NB4 (cell line): ENCODE measurements around the gene H6PD.

Experiments
- DNase-seq: peaks from one replicate; pipeline ENCODE4 v3.0.0; 2010; ENCODE audit warnings: low read depth
- H3K4me3 ChIP-seq: one replicate; pipeline ENCODE4 v1.5.1; 2011; ENCODE audit warnings: mild to moderate bottlenecking, low read depth, low read length, moderate library complexity
- CTCF ChIP-seq: IDR thresholded peaks from one replicate; pipeline ENCODE4 v1.5.1; 2012; ENCODE audit warnings: low read depth, low read length
- MYC ChIP-seq: IDR thresholded peaks from 2 replicates; pipeline ENCODE4 v1.6.1; 2011; ENCODE audit warnings: low read depth, low read length
- POLR2A ChIP-seq: IDR thresholded peaks from 2 replicates; pipeline ENCODE4 v1.6.1; 2011; ENCODE audit warnings: mild to moderate bottlenecking; ENCODE audit not compliant: insufficient read length; ENCODE audit errors: extremely low read depth
- TF ChIP-seq, protein P1 (sequence below): IDR thresholded peaks from 2 replicates; pipeline ENCODE4 v1.6.1; 2011; ENCODE audit warnings: low read depth, low read length

The H6PD gene

GRCh38 chr1:9289090-9289534 is 54.5 kb downstream of the H6PD start:
- peak; percentile 74 for DNase-seq
- TF ChIP-seq, protein P1, sequence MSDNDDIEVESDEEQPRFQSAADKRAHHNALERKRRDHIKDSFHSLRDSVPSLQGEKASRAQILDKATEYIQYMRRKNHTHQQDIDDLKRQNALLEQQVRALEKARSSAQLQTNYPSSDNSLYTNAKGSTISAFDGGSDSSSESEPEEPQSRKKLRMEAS: no peak
- peak; percentile 79 for TF ChIP-seq CTCF
- H3K4me3 ChIP-seq: no peak overlapping the region

DNA sequence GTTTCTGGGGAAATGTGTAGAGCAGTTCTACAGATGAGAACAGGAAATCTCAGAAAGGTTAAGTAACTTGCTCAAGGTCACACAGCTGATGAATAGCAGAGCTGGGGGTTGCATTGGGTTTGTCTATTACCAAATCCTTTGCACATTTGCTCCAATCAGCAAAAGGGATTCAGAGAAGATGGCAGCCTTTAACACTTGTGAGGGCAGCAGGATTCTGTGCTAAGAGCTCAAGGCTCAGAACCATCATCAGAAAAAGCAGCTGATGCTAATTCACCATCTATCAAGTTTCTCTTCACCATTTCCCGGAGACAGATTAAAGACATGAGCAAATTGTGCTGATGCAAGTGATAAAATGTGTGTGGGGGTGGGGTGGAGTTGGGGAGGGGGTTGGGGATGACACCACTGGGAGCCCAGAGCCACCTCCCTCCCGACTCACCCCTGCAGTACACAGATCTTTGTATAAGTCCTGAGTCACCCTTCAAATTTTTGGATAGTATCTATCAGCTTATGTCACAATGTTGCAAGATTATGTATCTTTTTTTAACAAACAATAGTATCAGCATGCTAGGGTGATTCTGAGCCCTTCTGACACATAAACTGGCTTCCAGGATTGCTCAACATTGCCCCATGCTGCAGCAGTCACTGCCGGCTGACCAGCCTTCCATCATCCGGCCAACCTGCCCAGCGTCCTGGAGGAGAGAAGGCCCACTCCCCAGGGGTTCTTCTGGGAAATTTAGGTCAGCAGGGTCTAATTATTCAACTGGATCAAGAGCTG is 55.3 kb downstream of the H6PD start:
- H3K4me3 ChIP-seq: no peak overlapping the region
- peak; percentile 73 for DNase-seq
- TF ChIP-seq, protein P1: 0 out of 2 replicates have a peak, but pooled peaks have one; percentile 35
- TF ChIP-seq CTCF: no peak
- no peak for TF ChIP-seq POLR2A
- TF ChIP-seq MYC: no peak; the same call in 1 of the 2 replicates

- TF ChIP-seq, protein P1: no peak
- TF ChIP-seq MYC (no peak), CTCF (no peak), POLR2A (no peak)
- no peak overlapping the region for H3K4me3 ChIP-seq
- no peak for DNase-seq
Observed at GRCh38 chr1:9291914-9292360, 57.4 kb downstream of the H6PD start.

DNA sequence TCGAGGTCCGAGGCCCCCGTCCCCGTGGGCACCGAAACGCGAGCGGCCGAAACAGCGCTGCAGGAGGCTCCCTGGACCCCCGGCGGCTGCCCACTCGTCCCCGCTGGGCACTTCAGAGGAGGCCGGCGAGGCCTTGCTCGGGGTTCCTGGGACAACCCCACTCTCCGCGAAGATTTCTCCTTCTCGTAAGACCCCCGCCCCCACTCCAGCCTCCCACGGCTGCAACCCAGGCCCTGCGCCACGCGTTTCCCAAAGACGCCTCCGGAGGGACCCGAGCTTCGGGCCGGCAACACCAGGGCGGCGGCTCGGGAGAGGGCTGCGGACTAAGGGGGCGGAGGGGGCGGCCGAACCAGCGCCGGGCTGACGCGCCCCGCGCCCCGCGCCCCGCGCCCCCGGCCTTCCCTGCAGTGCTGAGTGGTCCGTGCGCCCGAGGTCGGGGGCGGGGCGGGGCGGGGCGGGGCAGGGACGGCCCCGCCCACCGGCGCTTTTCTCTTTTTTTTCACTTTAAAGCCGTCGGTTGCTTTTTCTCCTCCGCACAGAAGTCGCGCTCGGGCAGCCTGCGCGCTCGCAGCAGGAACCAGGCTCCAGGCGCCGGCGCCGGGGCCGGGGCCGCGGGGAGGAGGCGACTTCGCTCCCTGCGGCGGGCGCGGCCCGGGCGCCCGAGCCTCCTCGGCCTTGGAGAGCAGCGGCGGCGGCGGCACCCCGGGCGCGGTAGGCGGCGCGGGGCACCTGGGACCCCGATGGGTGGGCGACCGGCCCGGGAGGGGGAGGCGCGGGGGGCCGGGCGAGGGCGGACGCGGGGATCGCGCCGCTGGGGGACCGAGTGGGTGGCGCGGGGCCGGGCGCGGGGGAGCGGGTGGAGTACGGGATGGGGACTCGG is 58.0 kb downstream of the H6PD start, which contains the start of gene SPSB1:
TSS of gene SPSB1 (plus strand) at position 534 of the 880 bp plus-strand sequence. CDS start 62,998 bp downstream, outside the sequence.
- DNase-seq: peak; percentile 79
- TF ChIP-seq MYC (no peak), POLR2A (peak; percentile 47)
- peak within 1 kb of the TSS; percentile 48 for H3K4me3 ChIP-seq

GRCh38 chr1:9293241-9293532 is 58.6 kb downstream of the H6PD start:
- no peak for DNase-seq
- TF ChIP-seq CTCF (no peak), MYC (no peak), POLR2A (no peak)
- TF ChIP-seq, protein P1: no peak
- no peak overlapping the region for H3K4me3 ChIP-seq
